HEK293T (cell line): ENCODE measurements around the gene BORCS5.

Source experiments
- ARNT ChIP-seq: fragments of 450-650 bp; IDR thresholded peaks from 2 replicates; pipeline ENCODE4 v1.6.1; 2017; ENCODE audit warnings: mild to moderate bottlenecking
- CTBP1 ChIP-seq: fragments of 450-650 bp; IDR thresholded peaks from 2 replicates; pipeline ENCODE4 v1.6.1; 2016; ENCODE audit warnings: borderline replicate concordance
- ELF4 ChIP-seq: fragments of 450-650 bp; IDR thresholded peaks from 2 replicates; pipeline ENCODE4 v1.6.1; 2017; ENCODE audit warnings: antibody characterized with exemption
- FOXK2 ChIP-seq: fragments of 450-650 bp; IDR thresholded peaks from 2 replicates; pipeline ENCODE4 v1.6.1; 2016; ENCODE audit warnings: mild to moderate bottlenecking
- FOXM1 ChIP-seq: fragments of 450-650 bp; IDR thresholded peaks from 2 replicates; pipeline ENCODE4 v1.6.1; 2017; ENCODE audit warnings: mild to moderate bottlenecking, borderline replicate concordance
- HDGF ChIP-seq: fragments of 450-650 bp; IDR thresholded peaks from 2 replicates; pipeline ENCODE4 v1.6.1; 2017; ENCODE audit warnings: antibody characterized with exemption, borderline replicate concordance
- PKNOX1 ChIP-seq: fragments of 450-650 bp; IDR thresholded peaks from 2 replicates; pipeline ENCODE4 v1.6.1; 2016
- SP1 ChIP-seq: fragments of 450-650 bp; IDR thresholded peaks from 2 replicates; pipeline ENCODE4 v1.6.1; 2017
- SUZ12 ChIP-seq: fragments of 450-650 bp; IDR thresholded peaks from 2 replicates; pipeline ENCODE4 v1.6.1; 2016; ENCODE audit warnings: mild to moderate bottlenecking
- TARDBP ChIP-seq: fragments of 450-650 bp; IDR thresholded peaks from 2 replicates; pipeline ENCODE4 v1.6.1; 2016

- TF ChIP-seq SP1, result no peak
- no peak for TF ChIP-seq ELF4
- TF ChIP-seq FOXM1, result no peak
- no peak for TF ChIP-seq TARDBP
- no peak for TF ChIP-seq SUZ12
- TF ChIP-seq FOXK2, result no peak
- no peak for TF ChIP-seq CTBP1
- no peak for TF ChIP-seq PKNOX1
- TF ChIP-seq ARNT, result no peak
- no peak for TF ChIP-seq HDGF
Observed at GRCh38 chr12:12366701-12367481, 10.0 kb downstream of the BORCS5 start.
